NOMO-1 treated with dmso at 0.1 percent for 144 hours (cell line): ENCODE results near the gene VAV1.
"Not testable (repeated sequence)": the region's sequence is repeated elsewhere in the genome, so short reads cannot be mapped to it uniquely, and the experiment has no call there.

Experiments used
- DNase-seq: peaks from one replicate; lab custom pipeline; 2025; ENCODE audit not compliant: unreplicated experiment; lab: John Stamatoyannopoulos, UW

VAV1 gene

GRCh38 chr19:6754653-6755463, 17.6 kb upstream of the VAV1 start:
- no peak for DNase-seq

- DNase-seq = no peak
Observed at GRCh38 chr19:6760606-6761005, 11.9 kb upstream of the VAV1 start.

GRCh38 chr19:6761053-6761676, 11.3 kb upstream of the VAV1 start:
- no peak for DNase-seq

GRCh38 chr19:6762253-6762797, 10.2 kb upstream of the VAV1 start:
- not testable (repeated sequence) for DNase-seq

DNA sequence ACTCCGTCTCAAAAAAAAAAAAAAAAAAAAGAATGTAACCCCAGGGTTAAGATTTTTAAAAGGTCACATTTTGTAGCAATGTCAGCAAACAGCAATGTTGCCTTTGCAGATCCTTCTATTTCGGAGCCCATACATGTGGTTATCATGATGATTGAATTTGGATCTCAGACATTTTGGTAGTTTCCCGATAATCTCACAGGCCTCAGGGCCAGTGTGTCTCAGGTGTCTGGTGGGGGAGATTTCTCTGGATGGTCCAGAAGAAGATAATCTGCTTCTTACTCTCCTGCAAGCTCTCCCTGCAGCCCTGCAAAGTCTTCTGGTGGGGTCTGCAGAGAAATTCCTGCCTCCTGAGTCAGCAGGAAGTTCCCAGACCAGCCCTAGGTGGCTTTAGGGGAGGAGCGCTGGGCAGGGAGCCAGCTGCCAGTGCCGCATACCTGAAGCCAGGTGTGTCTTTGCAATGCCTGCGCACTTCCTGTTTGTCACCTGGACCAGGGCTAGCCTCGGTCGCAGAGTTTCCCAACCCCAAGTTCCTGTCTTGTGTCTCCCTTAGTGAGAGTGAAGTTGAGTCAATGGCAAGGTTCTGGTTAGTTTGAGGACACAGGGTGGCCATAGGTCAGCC, 6.7 kb upstream of the VAV1 start:
- no peak for DNase-seq

DNA sequence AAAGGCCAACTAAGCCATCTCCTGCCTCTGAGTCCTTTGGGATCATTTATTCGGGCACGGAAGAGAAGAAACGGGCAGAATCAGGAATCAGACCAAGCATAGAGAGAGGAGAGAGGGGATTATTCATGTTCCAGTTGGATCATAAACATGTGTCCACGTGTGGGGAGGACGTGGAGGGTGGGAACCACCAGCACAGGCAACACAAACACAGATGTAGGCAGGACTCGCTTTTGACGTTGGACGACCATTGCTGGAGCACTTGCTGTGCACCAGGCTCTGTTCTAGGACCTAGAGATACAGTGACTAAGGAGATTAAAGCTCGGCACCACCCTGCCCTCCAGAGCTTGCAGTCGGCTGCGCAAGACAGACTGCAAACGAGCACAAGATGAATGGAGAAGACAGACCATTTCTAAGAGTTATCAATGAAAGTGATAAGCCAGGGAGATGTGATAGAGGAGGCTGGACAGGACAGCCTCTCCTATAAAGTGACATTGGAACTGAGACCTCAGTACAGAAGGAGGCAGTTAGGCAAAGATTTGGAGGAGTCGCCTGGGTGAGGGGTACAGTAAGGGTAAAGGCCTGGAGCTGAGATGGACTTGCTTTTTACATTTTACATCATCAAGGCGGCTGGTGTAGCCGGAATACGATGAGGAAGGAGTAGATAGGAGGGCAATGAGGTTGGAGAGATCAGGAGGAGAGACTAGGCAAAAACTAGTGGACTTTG, 6.0 kb upstream of the VAV1 start:
- DNase-seq = no peak

DNA sequence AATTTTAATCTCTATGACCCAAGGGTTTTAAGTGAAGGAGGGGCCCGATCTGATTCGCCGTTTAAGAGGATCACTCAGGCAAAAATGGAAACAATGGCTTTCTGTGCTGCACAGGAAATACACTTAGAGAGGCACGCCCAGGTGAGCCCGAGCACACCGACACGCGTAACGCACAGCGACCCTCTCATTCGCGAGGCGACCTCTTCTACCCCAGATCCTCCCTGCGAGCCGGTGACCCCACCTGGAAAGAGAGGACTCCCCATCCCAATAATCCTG, 5.5 kb upstream of the VAV1 start:
- no peak for DNase-seq

GRCh38 chr19:6767357-6768235, 4.9 kb upstream of the VAV1 start, which contains the start of gene SH2D3A:
TSS of gene SH2D3A (minus strand) at chr19:6767435. CDS start at chr19:6763748, 3,687 bp downstream.
- DNase-seq = peak; percentile 87

GRCh38 chr19:6768236-6768785, 4.2 kb upstream of the VAV1 start:
- no peak for DNase-seq

- DNase-seq = no peak
Observed at GRCh38 chr19:6769006-6769619, 3.4 kb upstream of the VAV1 start.

DNA sequence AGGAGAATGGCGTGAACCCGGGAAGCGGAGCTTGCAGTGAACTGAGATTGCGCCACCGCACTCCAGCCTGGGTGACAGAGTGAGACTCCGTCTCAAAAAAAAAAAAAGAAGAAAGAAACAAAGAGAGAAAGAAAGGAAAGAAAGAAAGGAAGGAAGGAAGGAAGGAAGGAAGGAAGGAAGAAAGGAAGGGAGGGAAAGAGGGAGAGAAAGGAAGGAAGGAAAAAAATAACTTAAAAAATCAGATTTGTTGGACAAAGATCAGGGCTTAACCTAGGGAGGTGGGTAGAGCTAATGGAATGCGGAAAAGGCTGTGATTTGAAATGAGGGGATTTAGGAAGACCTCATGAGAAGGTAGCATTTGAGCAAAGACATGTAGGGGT, 870 bp upstream of the VAV1 start:
- not testable (repeated sequence) for DNase-seq

- DNase-seq = no peak
Observed at GRCh38 chr19:6772866-6773322, 386 bp downstream of the VAV1 start.

- DNase-seq = peak; percentile 48
Observed at GRCh38 chr19:6773323-6773931, 919 bp downstream of the VAV1 start.

DNA sequence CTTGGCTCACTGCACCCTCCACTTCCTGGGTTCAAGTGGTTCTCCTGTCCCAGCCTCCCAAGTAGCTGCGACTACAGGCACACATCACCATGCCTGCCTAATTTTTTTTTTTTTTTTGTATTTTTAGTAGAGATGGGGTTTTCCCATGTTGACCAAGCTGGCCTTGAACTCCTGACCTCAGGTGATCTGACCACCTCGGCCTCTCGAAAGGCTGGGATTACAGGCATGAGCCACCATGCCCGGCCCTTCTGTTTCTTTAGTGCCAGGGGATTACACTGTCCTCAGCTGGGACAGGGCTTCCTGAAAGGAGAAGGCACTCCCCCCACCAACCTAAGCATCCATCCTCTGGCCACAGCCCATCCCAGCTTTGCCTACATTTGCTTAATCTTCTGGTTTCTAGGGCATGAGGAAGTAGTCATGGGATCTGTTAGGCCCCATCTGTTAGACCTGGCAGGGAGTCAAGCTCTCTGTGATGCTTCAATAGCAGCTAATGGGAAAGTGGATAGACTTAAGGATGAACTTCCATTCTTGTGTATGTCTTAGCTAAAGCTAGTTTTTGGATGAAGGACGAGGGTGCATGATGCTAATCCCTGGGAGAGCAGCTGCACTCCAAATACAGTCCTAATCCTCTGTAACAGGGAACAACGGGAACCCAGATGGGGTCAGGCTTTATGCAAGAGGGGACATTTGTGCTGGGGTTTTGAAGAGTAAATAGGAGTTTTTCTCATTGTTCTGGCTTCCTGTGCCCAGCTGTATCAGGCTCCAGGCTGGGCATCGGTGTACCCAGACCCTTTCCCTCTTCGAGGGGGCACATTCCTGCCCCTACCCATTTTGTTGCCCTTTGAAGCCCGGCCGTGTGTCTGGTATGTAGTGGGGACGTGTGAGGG, 2.6 kb downstream of the VAV1 start:
- peak; percentile 17 for DNase-seq

DNA sequence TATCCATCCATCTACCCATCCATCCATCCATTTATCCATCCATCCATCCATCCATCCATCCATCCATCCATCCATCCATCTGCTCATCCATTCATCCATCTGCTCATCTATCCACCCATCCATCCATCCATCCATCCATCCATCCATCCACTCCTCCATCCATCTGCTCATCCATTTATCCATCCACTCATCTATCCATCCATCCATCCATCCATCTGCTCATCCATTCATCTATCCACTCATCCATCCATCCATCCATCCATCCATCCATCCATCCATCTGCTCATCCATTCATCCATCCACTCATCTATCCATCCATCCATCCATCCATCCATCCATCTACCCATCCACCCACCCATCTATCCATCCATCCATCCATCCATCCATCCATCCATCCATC, 3.5 kb downstream of the VAV1 start:
- not testable (repeated sequence) for DNase-seq

DNA sequence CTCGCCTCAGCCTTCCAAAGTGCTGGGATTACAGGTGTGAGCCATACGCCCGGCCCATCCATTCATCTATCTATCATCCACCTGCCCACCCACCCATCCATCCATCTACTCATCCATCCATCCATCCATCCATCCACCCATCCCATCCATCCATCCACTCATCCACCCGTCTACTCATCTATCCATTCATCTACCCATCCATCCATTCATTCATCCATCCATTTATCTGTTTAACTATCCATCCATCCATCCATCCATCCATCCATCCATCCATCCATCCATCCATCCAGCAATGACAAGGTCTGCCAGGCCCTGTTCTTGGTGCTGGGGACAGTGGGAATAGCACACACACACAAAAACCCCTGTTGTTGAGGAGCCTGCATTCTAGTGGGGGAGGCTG, 4.5 kb downstream of the VAV1 start:
- DNase-seq = no peak

GRCh38 chr19:6777434-6777833, 4.9 kb downstream of the VAV1 start:
- DNase-seq = no peak

DNA sequence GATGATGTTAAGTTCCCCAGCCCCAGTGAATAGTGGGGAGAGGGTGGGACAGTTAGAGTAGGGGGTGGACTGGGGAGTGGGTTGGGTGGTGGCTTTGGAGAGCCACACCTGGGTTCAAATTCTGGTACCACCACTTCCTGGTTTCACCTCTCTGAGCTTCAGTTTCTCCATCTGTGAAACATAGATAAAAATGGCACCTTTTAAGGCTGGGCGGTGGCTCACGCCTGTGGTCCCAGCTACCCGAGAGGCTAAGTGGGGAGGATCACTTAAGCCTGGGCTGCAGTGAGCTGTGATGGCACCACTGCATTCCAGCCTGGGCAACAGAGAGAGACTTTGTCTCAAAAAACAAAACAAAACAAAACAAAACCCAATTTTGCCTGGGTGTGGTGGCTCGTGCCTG, 5.9 kb downstream of the VAV1 start:
- DNase-seq = no peak
